NCI-H2196 (cell line): ENCODE data around the gene WDR12.
"Not testable (repeated sequence)": the region's sequence is repeated elsewhere in the genome, so short reads cannot be mapped to it uniquely, and the experiment has no call there.

Experiments
- DNase-seq: peaks from one replicate; lab custom pipeline; 2025; ENCODE audit not compliant: unreplicated experiment; lab: John Stamatoyannopoulos, UW

The WDR12 gene

GRCh38 chr2:202885190-202885589 is 26.3 kb downstream of the WDR12 start:
- DNase-seq = no peak

DNA sequence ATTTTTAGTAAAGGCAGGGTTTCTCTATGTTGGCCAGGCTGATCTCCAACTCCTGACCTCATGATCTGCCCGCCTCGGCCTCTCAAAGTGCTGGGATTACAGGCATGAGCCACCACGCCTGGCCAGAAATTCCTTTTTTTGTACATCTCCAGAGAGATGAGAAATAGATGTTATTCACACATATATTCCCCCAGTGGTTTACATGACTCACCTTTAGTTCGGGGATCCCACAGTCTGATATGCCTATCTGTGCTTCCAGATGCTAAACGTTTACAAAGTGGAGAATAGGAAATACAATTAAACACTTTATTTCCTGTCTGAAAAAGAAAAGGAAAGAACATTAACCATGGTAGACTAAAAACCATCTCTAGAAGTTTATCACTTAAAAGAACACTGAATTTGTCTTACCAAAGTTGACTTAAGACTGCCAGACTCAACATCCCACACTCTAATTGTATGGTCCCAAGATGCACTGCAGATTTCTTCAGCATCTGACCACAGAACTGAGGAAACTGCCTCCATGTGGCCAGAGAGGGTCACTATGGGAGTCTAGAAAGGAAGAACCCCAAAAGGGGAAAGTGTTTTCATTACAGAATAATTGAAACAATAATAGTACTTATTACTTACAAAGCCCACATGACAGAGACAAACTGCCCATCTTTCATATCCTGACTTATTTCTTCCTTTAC is 27.3 kb downstream of the WDR12 start:
- DNase-seq = no peak

- no peak for DNase-seq
Observed at GRCh38 chr2:202881570-202881969, 29.9 kb downstream of the WDR12 start.

GRCh38 chr2:202877699-202878098 is 33.8 kb downstream of the WDR12 start:
- DNase-seq = no peak

GRCh38 chr2:202871300-202872141 is 40.0 kb downstream of the WDR12 start, which contains the start of gene ICA1L:
Gene ICA1L, minus strand, starts transcription at chr2:202871766. Its CDS starts 42,757 bp downstream, at chr2:202829009.
- DNase-seq = peak; percentile 78

DNA sequence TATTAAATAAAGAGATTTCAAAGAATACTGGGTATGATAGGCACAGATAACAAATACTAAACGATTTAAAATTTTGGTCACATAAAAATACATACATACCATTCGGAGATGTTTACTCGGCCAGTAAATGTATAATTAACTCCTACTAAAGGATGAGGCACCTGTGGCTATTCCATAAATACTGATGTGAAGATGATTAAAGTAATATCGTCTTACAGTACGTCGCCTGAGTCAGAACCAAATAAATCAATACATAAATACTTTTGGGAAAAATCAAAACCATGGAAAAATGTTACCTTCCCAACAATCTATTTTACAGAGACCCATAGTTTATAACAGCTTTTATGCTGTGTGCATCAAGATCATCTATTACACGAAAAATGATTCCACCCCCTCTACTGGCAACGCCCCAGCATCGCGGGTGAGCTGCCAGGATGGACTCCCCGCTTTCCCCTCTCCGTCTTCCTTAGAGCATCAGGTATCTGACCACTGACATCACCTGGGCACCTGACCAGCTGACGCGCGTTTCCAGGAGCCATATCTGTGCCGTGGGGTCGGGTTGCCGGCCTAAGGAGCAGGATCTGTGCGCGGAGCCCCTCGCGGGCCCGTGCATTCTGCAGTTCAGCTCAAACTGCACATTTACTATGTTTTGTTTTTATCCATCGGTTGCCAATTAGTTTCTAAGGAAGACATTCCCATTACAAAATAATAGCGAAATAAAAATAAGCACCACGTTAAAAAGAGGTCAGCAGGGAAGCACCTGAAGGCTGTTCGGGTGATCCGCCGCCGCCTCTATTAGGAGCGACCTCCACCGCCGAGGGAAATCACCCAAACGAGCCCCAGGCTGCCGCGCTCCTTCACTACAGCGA is 40.8 kb downstream of the WDR12 start:
- DNase-seq = peak; percentile 91

DNA sequence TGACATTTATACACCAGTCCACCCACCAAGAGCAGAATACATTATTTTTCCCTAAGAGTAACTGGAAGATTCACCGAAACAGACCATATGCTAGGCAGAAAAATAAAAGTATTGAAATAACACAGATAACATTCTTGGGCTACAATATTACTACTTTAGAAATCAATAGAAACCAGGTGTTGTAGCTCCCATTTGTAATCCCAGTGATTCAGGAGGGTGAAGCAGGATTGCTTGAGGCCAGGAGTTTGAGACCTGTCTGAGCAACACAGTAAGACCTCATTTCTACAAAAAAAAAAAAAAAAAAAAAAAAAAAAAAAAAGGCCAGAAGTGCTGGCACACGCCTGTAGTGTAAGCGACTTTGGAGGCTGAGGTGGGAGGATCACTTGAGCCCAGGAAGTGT is 49.5 kb downstream of the WDR12 start:
- no peak for DNase-seq

GRCh38 chr2:202858601-202859000 is 52.9 kb downstream of the WDR12 start:
- DNase-seq = no peak

GRCh38 chr2:202849343-202849742 is 62.1 kb downstream of the WDR12 start:
- DNase-seq = not testable (repeated sequence)

DNA sequence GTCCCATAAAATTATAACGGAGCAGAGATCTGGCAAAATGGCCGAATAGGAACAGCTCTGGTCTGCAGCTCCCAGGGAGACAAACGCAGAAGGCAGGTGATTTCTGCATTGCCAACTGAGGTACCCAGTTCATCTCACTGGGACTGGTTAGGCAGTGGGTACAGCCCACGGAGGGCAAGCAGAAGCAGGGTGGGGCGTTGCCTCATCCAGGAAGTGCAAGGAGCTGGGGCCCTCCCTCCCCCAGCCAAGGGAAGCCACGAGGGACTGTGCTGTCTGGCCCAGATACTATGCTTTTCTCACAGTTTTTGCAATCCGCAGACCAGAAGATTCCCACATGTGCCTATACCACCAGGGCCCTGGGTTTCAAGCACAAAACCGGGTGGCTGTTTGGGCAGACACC is 62.7 kb downstream of the WDR12 start:
- DNase-seq = no peak

DNA sequence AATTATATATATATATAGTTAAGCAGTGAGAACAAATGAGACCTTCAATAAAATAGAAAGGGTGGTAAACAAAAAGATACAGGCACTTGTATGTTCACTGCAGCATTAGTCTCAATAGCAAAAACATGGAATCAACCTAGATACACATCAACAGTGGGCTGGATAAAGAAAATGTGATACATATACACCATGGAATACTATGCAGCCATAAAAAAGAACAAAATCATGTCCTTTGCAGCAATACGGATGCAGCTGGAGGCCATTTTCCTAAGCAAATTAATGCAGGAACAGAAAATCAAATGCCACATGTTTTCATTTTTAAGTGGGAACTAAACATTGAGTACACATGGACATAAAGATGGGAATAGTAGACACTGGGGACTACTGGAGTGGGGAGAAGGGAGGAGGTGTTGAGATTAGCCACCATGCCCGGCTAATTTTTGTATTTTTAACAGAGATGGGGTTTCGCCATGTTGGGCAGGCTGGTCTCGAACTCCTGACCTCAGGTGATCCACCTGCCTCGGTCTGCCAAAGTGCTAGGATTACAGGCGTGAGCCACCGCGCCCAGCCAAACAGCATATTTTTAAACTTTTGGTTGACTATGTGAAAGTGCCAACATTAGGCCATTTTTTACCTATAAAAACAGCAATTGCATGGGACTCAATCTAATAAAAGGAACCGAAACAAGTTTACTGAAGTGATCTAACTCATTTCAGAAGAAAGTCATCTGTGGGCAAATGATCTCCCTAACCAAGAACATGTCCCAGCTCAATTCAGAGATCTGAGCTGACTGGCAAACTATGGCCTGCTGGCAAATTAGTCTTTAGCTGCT is 63.6 kb downstream of the WDR12 start:
- no peak for DNase-seq

DNA sequence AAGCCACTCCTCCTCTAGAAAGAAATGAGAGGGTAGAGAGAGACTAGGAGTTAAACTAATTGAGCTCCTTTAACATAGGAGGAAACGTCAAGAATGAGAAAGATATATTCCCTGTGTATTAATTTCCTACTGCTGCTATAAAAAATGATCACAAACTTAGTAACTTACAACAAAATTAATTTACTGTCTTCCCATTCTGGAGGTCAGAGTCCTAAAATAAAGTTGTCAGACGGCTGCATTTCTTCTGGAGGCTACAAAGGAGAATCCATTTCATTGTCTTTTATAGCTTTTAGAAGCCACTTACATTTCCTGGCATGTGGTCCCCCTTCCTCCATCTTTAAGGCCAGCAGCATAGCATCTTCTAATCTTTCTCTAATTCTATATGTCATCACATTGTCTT is 66.8 kb downstream of the WDR12 start:
- DNase-seq = no peak

- no peak for DNase-seq
Observed at GRCh38 chr2:202842690-202843089, 68.8 kb downstream of the WDR12 start.

DNA sequence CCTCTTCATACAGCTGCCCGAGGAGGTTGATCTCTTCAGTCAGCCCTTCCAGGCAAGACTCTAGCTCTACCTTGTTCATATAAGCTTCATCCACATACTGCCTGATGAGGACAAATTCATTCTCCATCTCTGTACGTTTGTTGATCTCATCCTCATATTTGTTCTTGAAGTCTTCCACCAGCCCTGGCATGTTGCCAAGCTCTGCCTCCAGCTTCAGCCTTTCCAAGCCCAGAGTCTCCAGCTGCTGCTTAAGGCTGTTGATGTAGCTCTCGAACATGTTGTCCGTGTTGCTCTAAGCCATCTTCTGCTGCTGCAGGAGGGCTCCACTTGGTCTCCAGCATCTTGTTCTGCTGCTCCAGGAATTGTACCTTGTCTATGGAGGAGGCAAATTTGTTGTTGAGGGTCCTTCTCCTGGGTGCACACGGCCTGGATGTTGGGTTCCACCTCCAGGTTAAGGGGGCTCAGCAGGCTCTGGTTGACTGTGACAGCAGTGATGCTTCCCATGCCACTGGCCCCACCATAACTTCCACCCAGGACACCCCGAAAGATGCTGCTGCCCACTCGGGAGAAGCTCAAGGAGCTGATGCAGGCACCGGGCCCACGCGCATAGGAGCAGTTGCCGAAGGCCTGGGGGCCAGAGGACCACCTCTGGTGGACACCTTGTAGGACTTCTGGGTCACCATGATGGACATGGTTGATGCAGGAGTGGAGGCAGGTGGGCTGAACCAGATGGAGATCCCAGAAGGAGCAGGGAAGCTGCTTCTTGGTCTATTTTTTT is 70.2 kb downstream of the WDR12 start:
- DNase-seq = peak; percentile 13

- peak; percentile 37 for DNase-seq
Observed at GRCh38 chr2:202831242-202832220, 79.9 kb downstream of the WDR12 start.

DNA sequence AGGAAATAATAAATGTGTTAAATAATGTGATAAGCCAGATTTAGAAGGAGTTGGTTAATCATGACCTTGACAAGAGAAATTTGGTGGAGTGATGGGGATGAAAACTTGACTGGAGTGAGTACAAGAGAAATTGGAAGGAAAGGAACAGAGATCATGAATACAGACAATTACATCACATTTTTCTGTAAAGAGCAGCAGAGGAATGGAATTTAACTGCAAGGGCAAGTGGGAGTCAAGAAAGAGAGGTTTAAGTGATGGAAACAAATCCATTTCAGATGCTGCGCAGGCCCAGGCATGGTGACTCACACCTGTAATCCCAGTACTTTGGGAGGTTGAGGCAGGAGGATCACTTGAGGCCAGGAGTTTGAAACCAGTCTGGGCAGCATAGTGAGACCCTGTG is 86.6 kb downstream of the WDR12 start:
- no peak for DNase-seq
